ENCODE data around the gene PLD6.

The PLD6 gene

GRCh38 chr17:17180141-17180603 lies 26.0 kb downstream of the PLD6 start:
- no peak for DNase-seq (ENCODE audit: low read depth)
- TF ChIP-seq CTCF (IDR thresholded peaks at IDR 0.05; ENCODE audit: control insufficient read depth, insufficient read depth, low read depth, low read length, missing control alignments) = no peak

GRCh38 chr17:17179371-17179827 lies 26.7 kb downstream of the PLD6 start:
- TF ChIP-seq CTCF (IDR thresholded peaks at IDR 0.05; ENCODE audit: control insufficient read depth, insufficient read depth, low read depth, low read length, missing control alignments) = no peak
- no peak for DNase-seq (ENCODE audit: low read depth)
- no peak overlapping the region for H3K4me3 ChIP-seq (ENCODE audit: control insufficient read depth, low read depth, low read length)

More at GRCh38 chr17:17180141-17180603, 26.0 kb downstream of the PLD6 start:
- H3K4me3 ChIP-seq (ENCODE audit: control insufficient read depth, low read depth, low read length) = no peak overlapping the region

GRCh38 chr17:17177176-17177575 lies 29.0 kb downstream of the PLD6 start:
- no peak overlapping the region for H3K4me3 ChIP-seq (ENCODE audit: control insufficient read depth, low read depth, low read length)
- DNase-seq (ENCODE audit: low read depth) = no peak
- TF ChIP-seq CTCF (IDR thresholded peaks at IDR 0.05; ENCODE audit: control insufficient read depth, insufficient read depth, low read depth, low read length, missing control alignments) = no peak

DNA sequence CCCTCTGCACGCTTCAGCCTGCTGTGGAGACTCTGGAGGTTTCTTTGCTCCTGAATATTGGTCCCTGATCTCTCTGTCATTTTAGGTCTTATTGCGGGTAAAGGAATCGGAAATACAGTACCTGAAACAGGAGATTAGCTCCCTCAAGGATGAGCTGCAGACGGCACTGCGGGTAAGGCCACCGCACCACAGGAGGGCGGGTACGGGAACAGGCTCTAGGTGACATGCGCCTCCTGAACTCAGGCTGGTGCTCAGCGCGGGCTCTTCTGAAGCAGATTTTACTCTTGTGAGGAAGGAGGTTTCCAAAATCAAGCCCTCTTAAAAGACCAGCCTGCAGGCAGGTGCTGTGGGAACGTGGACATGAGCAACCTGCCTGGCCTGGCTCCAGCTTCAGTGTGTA lies 29.8 kb downstream of the PLD6 start:
- TF ChIP-seq CTCF (IDR thresholded peaks at IDR 0.05; ENCODE audit: control insufficient read depth, insufficient read depth, low read depth, low read length, missing control alignments) = no peak
- DNase-seq (ENCODE audit: low read depth) = no peak
- no peak overlapping the region for H3K4me3 ChIP-seq (ENCODE audit: control insufficient read depth, low read depth, low read length)

DNA sequence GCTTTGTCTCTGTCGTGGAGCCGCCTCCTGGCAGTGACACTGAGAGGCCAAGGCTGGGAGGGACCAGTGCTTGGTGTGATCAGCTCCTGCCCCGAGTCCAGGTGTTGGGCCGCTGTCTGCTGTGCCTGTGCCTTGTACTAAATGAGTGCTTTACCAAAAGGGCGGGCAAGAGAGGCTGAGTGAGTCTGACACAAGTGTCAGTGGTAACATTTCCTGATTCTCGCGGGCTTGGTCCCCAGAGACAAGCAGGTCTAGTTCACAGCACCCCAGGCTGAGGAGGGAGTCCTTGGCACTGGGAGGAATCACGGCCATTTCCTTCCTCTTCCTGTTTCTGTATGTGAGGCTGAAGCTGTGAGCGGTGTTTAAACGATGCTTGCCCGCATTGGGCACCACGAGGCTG lies 30.2 kb downstream of the PLD6 start:
- DNase-seq (ENCODE audit: low read depth) = no peak
- no peak overlapping the region for H3K4me3 ChIP-seq (ENCODE audit: control insufficient read depth, low read depth, low read length)
- TF ChIP-seq CTCF (IDR thresholded peaks at IDR 0.05; ENCODE audit: control insufficient read depth, insufficient read depth, low read depth, low read length, missing control alignments) = no peak

DNA sequence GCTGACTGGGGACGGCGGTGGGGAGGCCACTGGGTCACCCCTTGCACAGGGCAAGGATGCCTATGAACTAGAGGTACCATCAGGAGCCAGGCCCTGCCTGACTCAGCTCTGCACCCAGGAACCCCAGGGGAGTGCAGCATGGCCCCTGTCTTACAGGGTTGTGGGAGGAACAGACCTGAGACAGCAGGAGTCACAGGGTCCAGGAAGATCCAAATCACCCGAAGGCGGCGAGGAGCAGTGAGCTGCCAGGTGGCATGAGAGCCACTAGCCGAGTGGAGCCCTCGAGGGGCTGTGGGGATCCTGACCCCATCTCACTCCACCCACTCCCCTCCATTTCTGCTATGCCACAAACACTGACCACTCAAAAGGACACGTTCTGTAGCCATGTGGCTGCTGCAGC lies 30.8 kb downstream of the PLD6 start:
- no peak for DNase-seq (ENCODE audit: low read depth)
- H3K4me3 ChIP-seq (ENCODE audit: control insufficient read depth, low read depth, low read length) = no peak overlapping the region
- no peak for TF ChIP-seq CTCF (IDR thresholded peaks at IDR 0.05; ENCODE audit: control insufficient read depth, insufficient read depth, low read depth, low read length, missing control alignments)

DNA sequence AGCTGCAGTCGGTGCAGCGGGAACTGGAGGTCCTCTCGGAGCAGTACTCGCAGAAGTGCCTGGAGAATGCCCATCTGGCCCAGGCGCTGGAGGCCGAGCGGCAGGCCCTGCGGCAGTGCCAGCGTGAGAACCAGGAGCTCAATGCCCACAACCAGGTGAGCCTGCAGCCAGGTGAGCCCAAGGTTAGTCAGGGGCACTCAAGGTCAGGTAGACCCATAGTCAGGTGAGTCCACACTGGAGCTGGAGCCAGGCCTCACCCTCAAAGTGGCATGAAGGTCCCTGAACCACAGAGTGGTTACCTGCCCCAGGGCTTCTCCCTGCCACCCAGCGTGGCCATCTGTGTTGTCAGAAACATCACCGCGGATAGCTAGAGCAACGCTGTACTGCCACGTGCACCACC lies 32.2 kb downstream of the PLD6 start:
- no peak for TF ChIP-seq CTCF (IDR thresholded peaks at IDR 0.05; ENCODE audit: control insufficient read depth, insufficient read depth, low read depth, low read length, missing control alignments)
- no peak for DNase-seq (ENCODE audit: low read depth)
- H3K4me3 ChIP-seq (ENCODE audit: control insufficient read depth, low read depth, low read length) = no peak overlapping the region
